ENCODE measurements around the gene ACO2.
"Not testable (repeated sequence)": the region's sequence is repeated elsewhere in the genome, so short reads cannot be mapped to it uniquely, and the experiment has no call there.

ACO2 gene

DNA sequence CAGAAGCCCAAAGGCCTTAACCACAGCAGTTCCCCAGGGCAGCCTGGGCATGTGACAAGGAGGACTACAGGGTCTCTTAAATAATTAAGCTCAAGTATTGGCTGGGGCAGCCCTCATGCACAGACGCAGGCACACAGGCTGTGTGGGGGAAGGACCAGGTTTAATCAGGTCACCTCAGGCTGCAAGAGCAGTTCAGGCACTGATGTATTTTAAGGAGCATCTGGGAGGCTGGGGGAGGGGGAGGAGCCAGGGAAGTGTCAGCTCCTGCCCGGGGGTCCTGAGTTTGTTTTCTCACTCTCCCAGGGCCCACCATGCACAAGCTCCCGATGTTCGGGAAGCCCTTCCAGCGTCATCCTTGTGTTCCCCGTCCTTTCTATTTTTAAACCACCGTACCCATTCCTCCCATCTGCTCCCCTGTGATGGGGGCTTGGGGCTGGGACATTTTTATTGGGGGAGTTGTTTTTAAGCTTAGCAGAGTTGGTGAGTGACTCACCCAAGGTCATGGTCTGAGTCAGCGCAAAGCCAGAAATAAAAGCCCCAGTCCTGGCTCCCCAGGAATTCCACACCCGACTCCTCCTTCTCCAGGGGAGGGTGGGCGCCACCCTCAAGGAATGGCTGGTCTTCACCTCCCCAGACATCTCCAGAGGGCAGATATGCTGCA, 94.3 kb downstream of the ACO2 start:
- in situ Hi-C loops (cut with MboI; ENCODE audit: low sequenced_read_pairs) = no loop called here

DNA sequence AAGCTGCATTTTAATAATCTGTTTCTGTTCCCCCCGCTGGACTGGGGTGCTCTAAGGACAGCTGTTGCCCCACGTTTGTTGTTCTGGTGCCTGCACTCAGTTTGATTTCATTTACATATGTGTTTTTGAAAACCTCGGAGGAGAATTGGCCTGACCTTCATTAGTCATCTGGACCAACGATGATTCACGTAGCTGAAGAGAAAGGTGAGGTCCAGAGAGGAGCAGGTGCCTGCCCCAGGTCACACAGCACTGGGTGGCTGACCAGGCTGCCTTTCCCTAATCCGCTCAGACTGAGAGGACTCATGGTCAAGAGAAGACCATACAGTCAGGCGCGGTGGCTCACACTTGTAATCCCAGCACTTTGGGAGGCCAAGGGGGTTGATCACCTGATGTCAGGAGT, 95.6 kb downstream of the ACO2 start:
- in situ Hi-C loops (cut with MboI; ENCODE audit: low sequenced_read_pairs) = no loop called here

DNA sequence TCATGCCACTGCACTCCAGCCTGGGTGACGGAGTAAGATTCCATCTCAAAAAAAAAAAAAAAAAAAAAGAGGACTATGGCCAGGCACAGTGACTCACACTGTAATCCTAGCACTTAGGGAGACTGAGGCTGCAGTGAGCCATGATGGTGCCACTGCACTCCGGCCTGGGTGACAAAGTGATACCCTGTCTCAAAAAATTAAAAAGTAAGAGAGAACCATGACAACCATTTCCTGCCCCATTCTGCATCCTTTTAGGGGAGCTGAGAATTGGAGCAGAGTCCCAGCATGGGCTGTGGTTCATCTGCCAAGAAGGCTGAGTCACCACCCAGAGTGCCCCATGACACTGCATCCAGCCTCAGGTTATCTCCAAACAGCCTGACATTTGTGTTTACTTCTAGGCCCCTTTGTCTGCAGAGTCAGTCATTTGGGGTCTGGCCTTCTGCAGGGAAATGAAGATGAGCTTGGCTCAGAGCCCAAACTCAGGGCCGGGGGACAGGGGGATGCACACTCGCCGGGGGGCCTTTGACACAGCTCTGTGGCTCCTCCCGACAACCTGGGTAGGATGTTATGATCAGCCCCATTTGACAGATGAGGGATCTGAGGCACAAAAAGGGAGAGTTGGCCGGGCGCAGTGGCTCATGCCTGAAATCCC, 96.6 kb downstream of the ACO2 start:
- in situ Hi-C loops (cut with MboI; ENCODE audit: low sequenced_read_pairs) = no loop called here

DNA sequence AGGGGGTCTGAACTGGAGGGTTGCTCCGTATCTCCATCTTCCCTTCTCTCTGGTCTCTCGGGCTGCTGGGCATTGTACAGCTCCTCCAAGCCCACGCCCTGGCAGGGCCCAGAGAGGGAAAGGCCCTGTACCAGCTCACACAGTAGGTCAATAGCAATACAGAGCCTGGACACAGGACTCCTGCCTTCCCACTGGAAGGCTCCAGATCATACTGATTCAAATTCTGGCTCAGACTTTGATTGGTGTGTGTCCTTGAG, 98.5 kb downstream of the ACO2 start:
- in situ Hi-C loops (cut with MboI; ENCODE audit: low sequenced_read_pairs) = no loop called here

GRCh38 chr22:41568811-41569210, 99.9 kb downstream of the ACO2 start:
- in situ Hi-C loops (cut with MboI; ENCODE audit: low sequenced_read_pairs) = no loop called here

- in situ Hi-C loops (cut with MboI; ENCODE audit: low sequenced_read_pairs) = no loop called here
Observed at GRCh38 chr22:41570221-41570620, 101.3 kb downstream of the ACO2 start.

DNA sequence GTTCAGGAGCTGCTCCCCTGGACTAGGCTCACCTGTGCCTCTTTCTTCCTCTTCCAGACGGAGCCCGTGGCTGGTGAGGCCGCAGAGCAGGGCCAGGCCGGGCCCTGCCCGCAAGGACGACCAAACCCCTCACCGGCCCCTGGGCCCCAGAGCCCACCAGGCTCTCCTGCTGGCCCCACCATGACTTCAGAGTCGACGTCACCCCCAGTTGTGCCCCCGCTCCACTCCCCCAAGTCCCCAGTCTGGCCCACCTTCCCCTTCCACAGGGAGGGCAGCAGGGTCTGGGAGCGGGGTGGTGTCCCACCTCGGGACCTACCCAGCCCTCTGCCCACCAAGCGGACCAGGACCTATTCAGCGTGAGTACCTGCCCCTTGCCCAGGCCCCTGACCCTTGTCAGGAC, 102.9 kb downstream of the ACO2 start:
- in situ Hi-C loops (cut with MboI; ENCODE audit: low sequenced_read_pairs) = no loop called here

- in situ Hi-C loops (cut with MboI; ENCODE audit: low sequenced_read_pairs) = not testable (repeated sequence)
Observed at GRCh38 chr22:41572305-41572704, 103.4 kb downstream of the ACO2 start.

DNA sequence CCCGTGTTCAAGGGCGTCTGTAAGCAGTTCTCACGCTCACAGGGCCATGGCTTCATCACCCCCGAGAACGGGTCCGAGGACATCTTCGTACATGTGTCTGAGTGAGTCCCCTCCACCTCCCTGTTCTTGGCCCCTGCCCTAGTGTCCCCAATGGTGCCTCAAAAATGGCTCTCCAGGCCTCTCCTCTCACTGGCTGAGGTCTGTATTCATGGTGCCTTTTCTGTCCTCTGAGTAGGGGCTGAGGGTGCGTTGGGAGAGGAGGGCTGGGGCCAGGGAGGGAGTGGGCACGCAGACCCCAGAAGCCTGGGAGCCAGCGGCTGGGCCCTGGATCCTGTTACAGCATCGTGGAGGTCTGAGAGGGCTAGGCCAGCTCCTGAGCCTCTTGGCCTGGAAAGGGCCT, 104.8 kb downstream of the ACO2 start:
- in situ Hi-C loops (cut with MboI; ENCODE audit: low sequenced_read_pairs) = no loop called here

DNA sequence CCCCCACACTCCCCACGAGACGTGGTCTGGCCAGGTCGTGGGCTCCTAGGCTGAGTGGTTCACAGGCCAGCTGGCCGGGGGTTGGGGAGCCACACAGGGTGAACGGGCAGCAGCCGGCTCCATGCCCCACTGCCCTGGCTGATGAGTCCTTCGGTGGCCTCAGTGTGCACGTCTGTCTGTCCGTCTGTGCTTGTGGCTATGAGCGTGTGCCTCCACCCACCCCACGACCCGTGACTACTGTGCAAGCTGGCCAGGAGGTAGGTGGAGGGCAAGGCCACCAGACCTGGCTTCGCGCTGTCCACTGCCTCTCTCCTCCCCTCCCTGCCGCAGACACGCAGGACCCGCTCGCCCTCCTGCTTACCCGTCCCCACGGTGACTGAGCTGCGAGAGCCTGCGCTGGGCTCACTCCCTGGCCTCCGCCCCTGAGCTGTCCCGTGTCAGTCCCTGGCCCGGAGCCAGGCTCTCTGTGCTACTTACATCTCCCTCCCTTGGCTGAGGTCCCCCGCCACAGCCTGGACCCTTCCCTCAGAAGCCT, 106.0 kb downstream of the ACO2 start:
- in situ Hi-C loops (cut with MboI; ENCODE audit: low sequenced_read_pairs) = no loop called here

DNA sequence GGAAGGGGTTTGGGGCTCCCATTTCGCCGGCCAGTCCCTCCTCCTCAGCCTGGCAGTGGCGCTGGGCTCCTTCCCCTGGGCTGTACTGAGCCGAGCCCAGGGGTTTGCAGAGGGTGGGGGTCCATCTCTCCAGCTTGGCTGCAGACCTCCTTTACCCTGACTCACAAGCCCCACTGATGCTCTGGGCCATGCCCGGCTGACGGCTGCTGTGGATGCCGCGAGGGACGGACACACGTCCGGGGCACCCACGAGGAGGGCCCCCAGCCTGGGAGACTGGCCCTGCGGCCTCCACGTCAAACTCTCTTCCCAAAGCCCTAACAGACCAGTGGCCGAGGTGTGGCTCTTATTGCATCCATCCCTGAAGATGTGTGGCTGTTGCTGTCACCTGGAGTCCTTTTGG, 106.6 kb downstream of the ACO2 start:
- in situ Hi-C loops (cut with MboI; ENCODE audit: low sequenced_read_pairs) = no loop called here

DNA sequence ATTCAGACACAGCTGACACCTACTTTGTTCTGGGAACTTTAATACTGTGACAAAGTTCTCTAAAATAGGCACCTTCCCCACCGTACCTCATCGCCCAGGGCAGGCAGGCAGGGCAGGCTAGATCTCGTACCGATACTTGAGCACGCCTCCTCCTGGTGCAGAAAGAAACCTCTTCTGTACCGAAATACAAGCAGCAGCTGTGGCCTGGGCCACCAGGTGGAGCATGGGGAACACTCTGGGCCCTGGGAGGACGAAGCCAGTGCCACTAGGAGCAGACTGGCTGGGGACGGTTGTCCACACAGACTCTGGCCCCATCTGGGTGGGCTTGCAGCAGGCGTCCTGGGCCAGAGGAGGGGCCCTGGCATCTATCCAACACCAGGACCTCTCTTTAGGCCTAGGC, 108.0 kb downstream of the ACO2 start:
- in situ Hi-C loops (cut with MboI; ENCODE audit: low sequenced_read_pairs) = no loop called here

GRCh38 chr22:41578114-41578513, 109.2 kb downstream of the ACO2 start:
- in situ Hi-C loops (cut with MboI; ENCODE audit: low sequenced_read_pairs) = no loop called here
